GM12865 (cell line): Measurements from ENCODE around the gene UGT1A5.

Source experiments
- DNase-seq: peaks from one replicate; pipeline ENCODE4 v3.0.0; 2010; ENCODE audit warnings: low read depth
- H3K4me3 ChIP-seq: 2 replicates; pipeline ENCODE4 v1.5.1; 2011; ENCODE audit warnings: mild to moderate bottlenecking, low read depth, low read length, control low read depth
- CTCF ChIP-seq: IDR thresholded peaks from 2 replicates; pipeline ENCODE4 v1.5.1; 2011; ENCODE audit warnings: low read length, control low read depth, low read depth, inconsistent platforms; ENCODE audit not compliant: insufficient read depth; ENCODE audit errors: missing control alignments

Gene UGT1A5

GRCh38 chr2:233822101-233822771, 109.5 kb downstream of the UGT1A5 start:
- TF ChIP-seq CTCF = no peak
- no peak for DNase-seq
- H3K4me3 ChIP-seq = no peak overlapping the region
